ENCODE measurements around the gene CD81.
A peak's percentile ranks its signal among the peaks of the same experiment; 100 is the strongest.

CD81 gene

GRCh38 chr11:2390725-2391151, 13.6 kb downstream of the CD81 start:
- H3K4me3 ChIP-seq (replicated peaks; ENCODE audit: low read depth, low read length), result no peak overlapping the region
- DNase-seq (ENCODE audit: extremely low read depth, low read depth), result peak; percentile 61
- no peak for TF ChIP-seq CTCF (IDR thresholded peaks at IDR 0.05; ENCODE audit: low read depth, low read length, missing control alignments)

- H3K4me3 ChIP-seq (replicated peaks; ENCODE audit: low read depth, low read length), result no peak overlapping the region
- no peak for DNase-seq (ENCODE audit: extremely low read depth, low read depth)
- TF ChIP-seq CTCF (IDR thresholded peaks at IDR 0.05; ENCODE audit: low read depth, low read length, missing control alignments), result no peak
Measured at GRCh38 chr11:2391181-2391975, 14.3 kb downstream of the CD81 start.

GRCh38 chr11:2392241-2392959, 15.3 kb downstream of the CD81 start:
- no peak overlapping the region for H3K4me3 ChIP-seq (replicated peaks; ENCODE audit: low read depth, low read length)
- no peak for DNase-seq (ENCODE audit: extremely low read depth, low read depth)
- no peak for TF ChIP-seq CTCF (IDR thresholded peaks at IDR 0.05; ENCODE audit: low read depth, low read length, missing control alignments)

- TF ChIP-seq CTCF (IDR thresholded peaks at IDR 0.05; ENCODE audit: low read depth, low read length, missing control alignments), result no peak
- no peak for DNase-seq (ENCODE audit: extremely low read depth, low read depth)
- no peak overlapping the region for H3K4me3 ChIP-seq (replicated peaks; ENCODE audit: low read depth, low read length)
Measured at GRCh38 chr11:2393111-2393868, 16.2 kb downstream of the CD81 start.

GRCh38 chr11:2393941-2394817, 17.1 kb downstream of the CD81 start:
- DNase-seq (ENCODE audit: extremely low read depth, low read depth), result no peak
- no peak for TF ChIP-seq CTCF (IDR thresholded peaks at IDR 0.05; ENCODE audit: low read depth, low read length, missing control alignments)
- H3K4me3 ChIP-seq (replicated peaks; ENCODE audit: low read depth, low read length), result no peak overlapping the region

GRCh38 chr11:2394818-2395105, 17.7 kb downstream of the CD81 start:
- H3K4me3 ChIP-seq (replicated peaks; ENCODE audit: low read depth, low read length), result no peak overlapping the region
- no peak for DNase-seq (ENCODE audit: extremely low read depth, low read depth)
- TF ChIP-seq CTCF (IDR thresholded peaks at IDR 0.05; ENCODE audit: low read depth, low read length, missing control alignments), result no peak

Measured in HFF-Myc (cell line).